HuH-7.5 (cell line): ENCODE data around the gene ORMDL2.
"Not testable (repeated sequence)": the region's sequence is repeated elsewhere in the genome, so short reads cannot be mapped to it uniquely, and the experiment has no call there.

Experiments used
- DNase-seq: peaks from one replicate; pipeline ENCODE4 v3.0.0; 2011; ENCODE audit warnings: low spot score

Gene ORMDL2

GRCh38 chr12:55828357-55828756 is 10.5 kb downstream of the ORMDL2 start:
- DNase-seq: no peak

GRCh38 chr12:55829967-55830600 is 12.2 kb downstream of the ORMDL2 start:
- DNase-seq: peak; percentile 51

GRCh38 chr12:55830601-55831446 is 13.0 kb downstream of the ORMDL2 start:
- DNase-seq: peak; percentile 51

- no peak for DNase-seq
Measured at GRCh38 chr12:55831447-55831815, 13.6 kb downstream of the ORMDL2 start.

- DNase-seq: no peak
Measured at GRCh38 chr12:55833056-55833455, 15.2 kb downstream of the ORMDL2 start.

- not testable (repeated sequence) for DNase-seq
Measured at GRCh38 chr12:55834400-55834799, 16.6 kb downstream of the ORMDL2 start.

- no peak for DNase-seq
Measured at GRCh38 chr12:55838361-55838760, 20.5 kb downstream of the ORMDL2 start.

- no peak for DNase-seq
Measured at GRCh38 chr12:55839345-55840140, 21.7 kb downstream of the ORMDL2 start.

GRCh38 chr12:55840581-55841351 is 22.9 kb downstream of the ORMDL2 start:
- no peak for DNase-seq

- DNase-seq: no peak
Measured at GRCh38 chr12:55842681-55843429, 25.0 kb downstream of the ORMDL2 start, which contains the start of gene MMP19. Gene MMP19 (minus strand): TSS chr12:55842936. CDS start chr12:55842830, 106 bp downstream.

- no peak for DNase-seq
Measured at GRCh38 chr12:55843431-55843830, 25.6 kb downstream of the ORMDL2 start.

GRCh38 chr12:55844961-55845360 is 27.1 kb downstream of the ORMDL2 start:
- DNase-seq: no peak

- DNase-seq: no peak
Measured at GRCh38 chr12:55845361-55845760, 27.5 kb downstream of the ORMDL2 start.

GRCh38 chr12:55845785-55846496 is 28.1 kb downstream of the ORMDL2 start:
- DNase-seq: no peak

- no peak for DNase-seq
Measured at GRCh38 chr12:55847033-55847432, 29.2 kb downstream of the ORMDL2 start.

GRCh38 chr12:55847603-55848291 is 29.9 kb downstream of the ORMDL2 start:
- no peak for DNase-seq

GRCh38 chr12:55849616-55850343 is 31.9 kb downstream of the ORMDL2 start:
- DNase-seq: no peak

- no peak for DNase-seq
Measured at GRCh38 chr12:55850401-55850800, 32.6 kb downstream of the ORMDL2 start.

- no peak for DNase-seq
Measured at GRCh38 chr12:55850893-55851292, 33.1 kb downstream of the ORMDL2 start.
